Measurements from ENCODE around the gene CCM2L. TPM values are rescaled to one million over a fixed set of nuclear protein-coding genes. Genes with fewer than 3 reads are reported as not detected.
"Not testable (repeated sequence)": the region's sequence is repeated elsewhere in the genome, so short reads cannot be mapped to it uniquely, and the experiment has no call there.

Gene CCM2L
- total RNA-seq, 2 donors from 2014 or later: not detected

GRCh38 chr20:32024683-32025295 lies 14.6 kb downstream of the CCM2L start:
- peaks cover 75% of the 10 kb centered on the region for H3K27me3 Mint-ChIP-seq
- no peak for ATAC-seq

GRCh38 chr20:32027643-32028042 lies 17.4 kb downstream of the CCM2L start:
- Mint-ChIP-seq H3K36me3 (ENCODE audit: low read depth) (peaks cover 6% of the 10 kb centered on the region), H3K4me1 (no peaks in the 10 kb centered on the region), H3K27me3 (peaks cover 60% of the 10 kb centered on the region), H3K4me3 (peak overlapping the region; percentile 16), H3K27ac (no peak overlapping the region)
- DNase-seq (no peak), ATAC-seq (no peak)
- no peaks in the 10 kb centered on the region for H3K9me3 ChIP-seq (ENCODE audit: control insufficient read depth, low read length, poor library complexity, severe bottlenecking)

More at GRCh38 chr20:32024683-32025295, 14.6 kb downstream of the CCM2L start:
- peaks cover 7% of the 10 kb centered on the region for H3K4me1 Mint-ChIP-seq
- no peak overlapping the region for H3K27ac Mint-ChIP-seq
- no peak overlapping the region for H3K4me3 Mint-ChIP-seq
- H3K36me3 Mint-ChIP-seq (ENCODE audit: low read depth): peaks cover 6% of the 10 kb centered on the region
- DNase-seq: no peak
- no peaks in the 10 kb centered on the region for H3K9me3 ChIP-seq (ENCODE audit: control insufficient read depth, low read length, poor library complexity, severe bottlenecking)

- no peak overlapping the region for H3K27ac Mint-ChIP-seq
- H3K4me3 Mint-ChIP-seq: no peak overlapping the region
- no peaks in the 10 kb centered on the region for H3K9me3 ChIP-seq (ENCODE audit: control insufficient read depth, low read length, poor library complexity, severe bottlenecking)
- peaks cover 4% of the 10 kb centered on the region for H3K36me3 Mint-ChIP-seq (ENCODE audit: low read depth)
- peaks cover 60% of the 10 kb centered on the region for H3K27me3 Mint-ChIP-seq
- ATAC-seq (no peak), DNase-seq (no peak)
- H3K4me1 Mint-ChIP-seq: peaks cover 2% of the 10 kb centered on the region
These were observed 18.6 kb downstream of the CCM2L start for GRCh38 chr20:32028647-32029372.

GRCh38 chr20:32029561-32029960 lies 19.3 kb downstream of the CCM2L start:
- H3K36me3 Mint-ChIP-seq (ENCODE audit: low read depth): peaks cover 4% of the 10 kb centered on the region
- H3K27me3 Mint-ChIP-seq: peaks cover 53% of the 10 kb centered on the region
- no peak overlapping the region for H3K4me3 Mint-ChIP-seq
- H3K9me3 ChIP-seq (ENCODE audit: control insufficient read depth, low read length, poor library complexity, severe bottlenecking): no peaks in the 10 kb centered on the region
- ATAC-seq (no peak), DNase-seq (no peak)
- peaks cover 2% of the 10 kb centered on the region for H3K4me1 Mint-ChIP-seq
- no peak overlapping the region for H3K27ac Mint-ChIP-seq

GRCh38 chr20:32031007-32031958 lies 21.0 kb downstream of the CCM2L start:
- H3K4me3 Mint-ChIP-seq: peak overlapping the region; percentile 70
- no peaks in the 10 kb centered on the region for H3K9me3 ChIP-seq (ENCODE audit: control insufficient read depth, low read length, poor library complexity, severe bottlenecking)
- peaks cover 57% of the 10 kb centered on the region for H3K27me3 Mint-ChIP-seq
- DNase-seq (peak; percentile 26 to 43 (median 34)), ATAC-seq (peak; percentile 78)
- peaks cover 6% of the 10 kb centered on the region for H3K36me3 Mint-ChIP-seq (ENCODE audit: low read depth)
- peaks cover 5% of the 10 kb centered on the region for H3K4me1 Mint-ChIP-seq
- H3K27ac Mint-ChIP-seq: no peak overlapping the region

GRCh38 chr20:32033316-32033715 lies 23.1 kb downstream of the CCM2L start:
- no peaks in the 10 kb centered on the region for H3K9me3 ChIP-seq (ENCODE audit: control insufficient read depth, low read length, poor library complexity, severe bottlenecking)
- H3K36me3 Mint-ChIP-seq (ENCODE audit: low read depth): peaks cover 2% of the 10 kb centered on the region
- H3K27me3 Mint-ChIP-seq: peaks cover 66% of the 10 kb centered on the region
- H3K27ac Mint-ChIP-seq: peak overlapping the region; percentile 32
- H3K4me3 Mint-ChIP-seq: no peak overlapping the region
- peaks cover 5% of the 10 kb centered on the region for H3K4me1 Mint-ChIP-seq
- DNase-seq: no peak
- no peak for ATAC-seq

- H3K4me3 Mint-ChIP-seq, H3K4me1 Mint-ChIP-seq: not testable (repeated sequence)
- peaks cover 66% of the 10 kb centered on the region for H3K27me3 Mint-ChIP-seq
These were observed 23.5 kb downstream of the CCM2L start for GRCh38 chr20:32033721-32034120.

GRCh38 chr20:32034581-32035425 lies 24.6 kb downstream of the CCM2L start:
- H3K9me3 ChIP-seq (ENCODE audit: control insufficient read depth, low read length, poor library complexity, severe bottlenecking): no peaks in the 10 kb centered on the region
- no peak overlapping the region for H3K4me3 Mint-ChIP-seq
- no peak for DNase-seq
- H3K27me3 Mint-ChIP-seq: peaks cover 67% of the 10 kb centered on the region
- peaks cover 5% of the 10 kb centered on the region for H3K4me1 Mint-ChIP-seq
- H3K27ac Mint-ChIP-seq: no peak overlapping the region
- H3K36me3 Mint-ChIP-seq (ENCODE audit: low read depth): peaks cover 3% of the 10 kb centered on the region
- ATAC-seq: peak; percentile 15

More at GRCh38 chr20:32033721-32034120, 23.5 kb downstream of the CCM2L start:
- H3K36me3 Mint-ChIP-seq (ENCODE audit: low read depth); H3K9me3 ChIP-seq (ENCODE audit: control insufficient read depth, low read length, poor library complexity, severe bottlenecking); DNase-seq; ATAC-seq: not testable (repeated sequence)
- peak overlapping the region; percentile 32 for H3K27ac Mint-ChIP-seq

GRCh38 chr20:32035426-32035779 lies 25.2 kb downstream of the CCM2L start:
- DNase-seq: no peak
- peaks cover 65% of the 10 kb centered on the region for H3K27me3 Mint-ChIP-seq

GRCh38 chr20:32036252-32036651 lies 26.0 kb downstream of the CCM2L start:
- Mint-ChIP-seq H3K4me3 (no peak overlapping the region), H3K4me1 (peaks cover 8% of the 10 kb centered on the region), H3K27ac (no peak overlapping the region), H3K27me3 (peaks cover 73% of the 10 kb centered on the region), H3K36me3 (ENCODE audit: low read depth) (peaks cover 5% of the 10 kb centered on the region)
- H3K9me3 ChIP-seq (ENCODE audit: control insufficient read depth, low read length, poor library complexity, severe bottlenecking): no peaks in the 10 kb centered on the region
- no peak for DNase-seq
- no peak for ATAC-seq

More at GRCh38 chr20:32035426-32035779, 25.2 kb downstream of the CCM2L start:
- H3K9me3 ChIP-seq (ENCODE audit: control insufficient read depth, low read length, poor library complexity, severe bottlenecking): no peaks in the 10 kb centered on the region
- Mint-ChIP-seq H3K4me1 (peaks cover 5% of the 10 kb centered on the region), H3K36me3 (ENCODE audit: low read depth) (peaks cover 5% of the 10 kb centered on the region), H3K4me3 (no peak overlapping the region), H3K27ac (no peak overlapping the region)
- ATAC-seq: no peak

- peaks cover 5% of the 10 kb centered on the region for H3K36me3 Mint-ChIP-seq (ENCODE audit: low read depth)
- no peaks in the 10 kb centered on the region for H3K9me3 ChIP-seq (ENCODE audit: control insufficient read depth, low read length, poor library complexity, severe bottlenecking)
- no peak overlapping the region for H3K4me3 Mint-ChIP-seq
- no peak overlapping the region for H3K27ac Mint-ChIP-seq
- peaks cover 75% of the 10 kb centered on the region for H3K27me3 Mint-ChIP-seq
- H3K4me1 Mint-ChIP-seq: peaks cover 8% of the 10 kb centered on the region
- DNase-seq (no peak), ATAC-seq (no peak)
These were observed 26.7 kb downstream of the CCM2L start for GRCh38 chr20:32036716-32037485.

GRCh38 chr20:32037929-32038328 lies 27.7 kb downstream of the CCM2L start:
- Mint-ChIP-seq H3K27me3 (peaks cover 78% of the 10 kb centered on the region), H3K4me1 (peaks cover 8% of the 10 kb centered on the region), H3K4me3 (no peak overlapping the region), H3K27ac (no peak overlapping the region), H3K36me3 (ENCODE audit: low read depth) (peaks cover 5% of the 10 kb centered on the region)
- no peak for ATAC-seq
- no peak for DNase-seq
- no peaks in the 10 kb centered on the region for H3K9me3 ChIP-seq (ENCODE audit: control insufficient read depth, low read length, poor library complexity, severe bottlenecking)
